K562 (cell line): ENCODE data around the gene DOLK. TPM values are rescaled to one million over a fixed set of nuclear protein-coding genes. Genes with fewer than 3 reads are reported as not detected.

Experiments used
- ATF7 ChIP-seq: fragments of 450-650 bp; IDR thresholded peaks from 2 replicates; pipeline ENCODE4 v1.7.1; 2014; ENCODE audit warnings: mild to moderate bottlenecking, moderate library complexity
- ETS2 ChIP-seq: IDR thresholded peaks from 2 replicates; pipeline ENCODE4 v1.6.1; 2016; ENCODE audit warnings: borderline replicate concordance, missing genetic modification characterization, mild to moderate bottlenecking, moderate library complexity, missing compliant biosample characterization; ENCODE audit not compliant: poor library complexity, severe bottlenecking
- NRF1 ChIP-seq, 2 experiments: fragments of 450-650 bp; IDR thresholded peaks in 1 of 2; conservative IDR thresholded peaks in 1 of 2; 2 replicates each; pipeline ENCODE4 v1.6.1; 2014; ENCODE audit warnings: mild to moderate bottlenecking in 2 of 2
- ZBTB7A ChIP-seq: IDR thresholded peaks from 2 replicates; pipeline ENCODE4 v1.6.1; 2011; ENCODE audit warnings: low read depth, mild to moderate bottlenecking, low read length, moderate library complexity, borderline replicate concordance; ENCODE audit not compliant: control insufficient read depth
- ZNF347 ChIP-seq: fragments of 450-650 bp; formaldehyde crosslinking; IDR thresholded peaks from 2 replicates; pipeline ENCODE4 v1.4.0; 2020; ENCODE audit warnings: low read depth, mild to moderate bottlenecking, moderate library complexity
- ZNF764 ChIP-seq: fragments of 250-450 bp; sonication (Bioruptor Pico); IDR thresholded peaks from 2 replicates; pipeline ENCODE4 v1.4.0; 2020; ENCODE audit warnings: low read depth, mild to moderate bottlenecking, moderate library complexity
- polyA plus RNA-seq, 8 experiments: library from polyadenylated mRNA; depleted of rRNA in 4 of 8; stranded (reverse) in 5 of 8; unstranded in 3 of 8; fragments of >200 nt; fragmentation: Nextera tagmentation in 2 of 8; fragmentation: Illumina TruSeq in 1 of 8; extraction: Ambion mirVana in 2 of 8; extraction: Trizol in 1 of 8; gene quantifications; 2 replicates each; pipeline versions ENCODE4 v1.2.1 to v1.2.3, GENCODE V29; 2011 to 2014; ENCODE audit warnings: inconsistent platforms in 1 of 8, missing spikeins in 1 of 8
- total RNA-seq, 7 experiments: library from RNA; depleted of rRNA in 6 of 7; stranded (reverse); fragments of >200 nt in 6 of 7; fragmentation: Illumina TruSeq in 2 of 7; extraction: Trizol in 2 of 7; gene quantifications; 2 replicates each; pipeline versions ENCODE4 v1.2.1 to v1.2.3, GENCODE V29; 2011 to 2021; ENCODE audit warnings: low replicate concordance in 1 of 7
- TF ChIP-seq, protein P1 (sequence below), 2 experiments: fragments of 450-650 bp in 1 of 2; sonication (generic) in 1 of 2; formaldehyde crosslinking in 1 of 2; IDR thresholded peaks; 2 replicates each; pipeline versions ENCODE4 v1.7.1 to v1.9.0; 2016 to 2022; ENCODE audit warnings: inconsistent platforms in 1 of 2, mild to moderate bottlenecking in 1 of 2, missing genetic modification reagents in 1 of 2
- TF ChIP-seq, protein P2 (sequence below): fragments of 450-650 bp; formaldehyde crosslinking; IDR thresholded peaks from 2 replicates; pipeline ENCODE4 v1.4.0; 2020; ENCODE audit warnings: mild to moderate bottlenecking
- TF ChIP-seq, protein P3 (sequence below): fragments of 450-650 bp; IDR thresholded peaks from 2 replicates; pipeline ENCODE4 v1.6.1; 2017; ENCODE audit warnings: antibody characterized with exemption, mild to moderate bottlenecking

Gene DOLK
- total and polyA plus RNA-seq, 9 of the 15 experiments (the other 6 are each of a cell fraction or from before 2014, with no cell fraction given) = 2.6 to 14.2 (median 11.7) TPM

DNA sequence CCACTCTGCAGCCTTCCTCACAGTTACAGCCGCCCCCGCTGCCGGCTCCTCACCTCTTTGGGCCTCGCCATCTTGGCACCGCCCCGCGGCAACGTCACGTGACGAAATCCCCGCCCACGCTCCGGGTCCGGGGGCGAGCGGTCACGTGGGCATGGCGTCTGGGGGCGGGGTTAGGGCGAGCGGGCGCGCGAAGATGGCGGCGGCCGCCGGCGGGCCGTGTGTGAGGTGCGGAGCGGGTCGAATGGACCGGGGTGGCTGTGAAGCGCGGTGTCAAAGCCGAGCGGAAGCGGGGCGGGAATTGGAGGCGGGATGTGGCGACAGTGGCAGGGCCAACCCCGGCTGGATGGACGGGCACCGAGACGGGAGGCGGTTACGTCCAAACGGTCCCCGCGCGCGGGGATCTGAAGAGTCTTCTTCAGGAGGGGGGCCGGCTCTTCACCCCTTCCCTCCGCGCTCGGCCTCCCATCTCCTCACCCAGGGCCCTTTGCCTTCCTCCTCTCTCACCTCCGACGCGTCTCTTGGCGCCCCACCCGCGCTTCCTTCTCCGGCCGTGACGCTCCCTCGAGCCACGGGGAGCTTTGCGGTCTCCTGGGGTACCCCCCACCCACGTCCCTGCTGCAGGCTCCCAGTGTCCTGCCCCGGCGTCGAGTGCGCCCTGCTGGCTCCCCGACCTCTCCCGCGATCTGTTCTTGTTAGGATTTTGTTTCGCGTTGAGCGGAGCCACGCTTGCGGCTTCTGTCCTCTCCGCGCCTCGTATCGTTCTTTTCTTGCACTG is at the start of gene DOLK, which contains the start of gene NUP188 (continued):
- TF ChIP-seq, protein P1, sequence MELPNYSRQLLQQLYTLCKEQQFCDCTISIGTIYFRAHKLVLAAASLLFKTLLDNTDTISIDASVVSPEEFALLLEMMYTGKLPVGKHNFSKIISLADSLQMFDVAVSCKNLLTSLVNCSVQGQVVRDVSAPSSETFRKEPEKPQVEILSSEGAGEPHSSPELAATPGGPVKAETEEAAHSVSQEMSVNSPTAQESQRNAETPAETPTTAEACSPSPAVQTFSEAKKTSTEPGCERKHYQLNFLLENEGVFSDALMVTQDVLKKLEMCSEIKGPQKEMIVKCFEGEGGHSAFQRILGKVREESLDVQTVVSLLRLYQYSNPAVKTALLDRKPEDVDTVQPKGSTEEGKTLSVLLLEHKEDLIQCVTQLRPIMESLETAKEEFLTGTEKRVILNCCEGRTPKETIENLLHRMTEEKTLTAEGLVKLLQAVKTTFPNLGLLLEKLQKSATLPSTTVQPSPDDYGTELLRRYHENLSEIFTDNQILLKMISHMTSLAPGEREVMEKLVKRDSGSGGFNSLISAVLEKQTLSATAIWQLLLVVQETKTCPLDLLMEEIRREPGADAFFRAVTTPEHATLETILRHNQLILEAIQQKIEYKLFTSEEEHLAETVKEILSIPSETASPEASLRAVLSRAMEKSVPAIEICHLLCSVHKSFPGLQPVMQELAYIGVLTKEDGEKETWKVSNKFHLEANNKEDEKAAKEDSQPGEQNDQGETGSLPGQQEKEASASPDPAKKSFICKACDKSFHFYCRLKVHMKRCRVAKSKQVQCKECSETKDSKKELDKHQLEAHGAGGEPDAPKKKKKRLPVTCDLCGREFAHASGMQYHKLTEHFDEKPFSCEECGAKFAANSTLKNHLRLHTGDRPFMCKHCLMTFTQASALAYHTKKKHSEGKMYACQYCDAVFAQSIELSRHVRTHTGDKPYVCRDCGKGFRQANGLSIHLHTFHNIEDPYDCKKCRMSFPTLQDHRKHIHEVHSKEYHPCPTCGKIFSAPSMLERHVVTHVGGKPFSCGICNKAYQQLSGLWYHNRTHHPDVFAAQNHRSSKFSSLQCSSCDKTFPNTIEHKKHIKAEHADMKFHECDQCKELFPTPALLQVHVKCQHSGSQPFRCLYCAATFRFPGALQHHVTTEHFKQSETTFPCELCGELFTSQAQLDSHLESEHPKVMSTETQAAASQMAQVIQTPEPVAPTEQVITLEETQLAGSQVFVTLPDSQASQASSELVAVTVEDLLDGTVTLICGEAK (IDR thresholded peaks at IDR 0.05) = peak; percentile 42
- TF ChIP-seq, protein P1 (CRISPR knock-in tag; IDR thresholded peaks at IDR 0.05) = no peak
- TF ChIP-seq, protein P2, sequence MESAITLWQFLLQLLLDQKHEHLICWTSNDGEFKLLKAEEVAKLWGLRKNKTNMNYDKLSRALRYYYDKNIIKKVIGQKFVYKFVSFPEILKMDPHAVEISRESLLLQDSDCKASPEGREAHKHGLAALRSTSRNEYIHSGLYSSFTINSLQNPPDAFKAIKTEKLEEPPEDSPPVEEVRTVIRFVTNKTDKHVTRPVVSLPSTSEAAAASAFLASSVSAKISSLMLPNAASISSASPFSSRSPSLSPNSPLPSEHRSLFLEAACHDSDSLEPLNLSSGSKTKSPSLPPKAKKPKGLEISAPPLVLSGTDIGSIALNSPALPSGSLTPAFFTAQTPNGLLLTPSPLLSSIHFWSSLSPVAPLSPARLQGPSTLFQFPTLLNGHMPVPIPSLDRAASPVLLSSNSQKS (CRISPR knock-in tag) = no peak
- TF ChIP-seq, protein P3, sequence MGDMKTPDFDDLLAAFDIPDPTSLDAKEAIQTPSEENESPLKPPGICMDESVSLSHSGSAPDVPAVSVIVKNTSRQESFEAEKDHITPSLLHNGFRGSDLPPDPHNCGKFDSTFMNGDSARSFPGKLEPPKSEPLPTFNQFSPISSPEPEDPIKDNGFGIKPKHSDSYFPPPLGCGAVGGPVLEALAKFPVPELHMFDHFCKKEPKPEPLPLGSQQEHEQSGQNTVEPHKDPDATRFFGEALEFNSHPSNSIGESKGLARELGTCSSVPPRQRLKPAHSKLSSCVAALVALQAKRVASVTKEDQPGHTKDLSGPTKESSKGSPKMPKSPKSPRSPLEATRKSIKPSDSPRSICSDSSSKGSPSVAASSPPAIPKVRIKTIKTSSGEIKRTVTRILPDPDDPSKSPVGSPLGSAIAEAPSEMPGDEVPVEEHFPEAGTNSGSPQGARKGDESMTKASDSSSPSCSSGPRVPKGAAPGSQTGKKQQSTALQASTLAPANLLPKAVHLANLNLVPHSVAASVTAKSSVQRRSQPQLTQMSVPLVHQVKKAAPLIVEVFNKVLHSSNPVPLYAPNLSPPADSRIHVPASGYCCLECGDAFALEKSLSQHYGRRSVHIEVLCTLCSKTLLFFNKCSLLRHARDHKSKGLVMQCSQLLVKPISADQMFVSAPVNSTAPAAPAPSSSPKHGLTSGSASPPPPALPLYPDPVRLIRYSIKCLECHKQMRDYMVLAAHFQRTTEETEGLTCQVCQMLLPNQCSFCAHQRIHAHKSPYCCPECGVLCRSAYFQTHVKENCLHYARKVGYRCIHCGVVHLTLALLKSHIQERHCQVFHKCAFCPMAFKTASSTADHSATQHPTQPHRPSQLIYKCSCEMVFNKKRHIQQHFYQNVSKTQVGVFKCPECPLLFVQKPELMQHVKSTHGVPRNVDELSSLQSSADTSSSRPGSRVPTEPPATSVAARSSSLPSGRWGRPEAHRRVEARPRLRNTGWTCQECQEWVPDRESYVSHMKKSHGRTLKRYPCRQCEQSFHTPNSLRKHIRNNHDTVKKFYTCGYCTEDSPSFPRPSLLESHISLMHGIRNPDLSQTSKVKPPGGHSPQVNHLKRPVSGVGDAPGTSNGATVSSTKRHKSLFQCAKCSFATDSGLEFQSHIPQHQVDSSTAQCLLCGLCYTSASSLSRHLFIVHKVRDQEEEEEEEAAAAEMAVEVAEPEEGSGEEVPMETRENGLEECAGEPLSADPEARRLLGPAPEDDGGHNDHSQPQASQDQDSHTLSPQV = no peak
- TF ChIP-seq ZNF764 (CRISPR knock-in tag) (no peak), ZBTB7A (no peak), ETS2 (no peak), ZNF347 (CRISPR knock-in tag) (no peak), NRF1 (conservative IDR thresholded peaks at IDR 0.05 in 1 of 2, IDR thresholded peaks at IDR 0.05 in 1 of 2) (peak; percentile 46 to 47; a peak in 3 of 4 replicates), ATF7 (peak; percentile 63; the same call in 1 of the 2 replicates)
